ENCODE measurements around the gene FAM20C.
"Not testable (repeated sequence)": the region's sequence is repeated elsewhere in the genome, so short reads cannot be mapped to it uniquely, and the experiment has no call there.

Gene FAM20C

DNA sequence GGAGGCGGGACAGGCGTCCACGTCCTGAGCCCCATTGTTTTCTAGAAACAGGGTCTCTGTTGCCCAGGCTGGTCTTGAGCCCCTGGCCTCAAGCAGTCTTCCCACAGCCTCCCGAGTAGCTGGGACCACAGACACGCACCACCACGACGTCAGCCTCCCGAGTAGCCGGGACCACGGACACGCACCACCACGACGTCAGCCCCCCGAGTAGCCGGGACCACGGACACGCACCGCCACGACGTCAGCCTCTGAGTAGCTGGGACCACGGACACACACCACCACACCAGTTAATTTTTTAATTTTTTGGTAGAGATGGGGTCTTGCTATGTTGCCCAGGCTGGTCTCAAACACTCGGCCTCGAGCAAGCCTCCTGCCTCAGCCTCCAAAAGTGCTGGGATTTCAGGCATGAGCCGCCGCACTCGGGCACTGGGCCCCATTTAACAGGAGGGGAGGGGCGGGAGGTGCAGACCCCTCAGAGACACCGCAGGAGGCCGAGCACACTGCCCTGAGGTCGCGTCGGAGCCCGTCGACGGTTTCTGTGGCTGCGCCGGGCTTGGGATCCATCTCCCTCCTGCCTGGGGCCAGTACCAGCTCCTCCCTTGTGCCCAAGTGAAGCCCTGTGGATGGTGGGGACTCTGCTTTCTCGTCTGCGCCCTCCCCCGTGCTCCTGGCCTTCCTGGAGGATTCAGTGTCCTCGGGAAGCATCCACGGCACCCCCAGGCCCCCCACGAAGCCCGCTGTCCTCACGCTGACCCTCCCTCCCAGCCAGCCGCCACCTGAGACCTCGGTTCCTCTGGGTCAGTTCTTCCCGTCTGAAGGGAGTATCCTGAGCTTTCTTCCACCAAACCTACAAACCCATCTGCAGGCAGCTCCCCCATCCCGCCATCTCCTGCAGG lies 13.0 kb downstream of the FAM20C start:
- Histone ChIP-seq H3K36me3 (no peaks in the 10 kb centered on the region), H3K27me3 (no peaks in the 10 kb centered on the region), H3K9me3 (no peaks in the 10 kb centered on the region), H3K4me3 (ENCODE audit: low read depth in 1 of 2, low read length in 1 of 2) (no peak overlapping the region), H3K4me1 (ENCODE audit: control insufficient read depth in 1 of 2, insufficient read depth in 1 of 2, low read depth in 1 of 2, low read length in 1 of 2) (no peaks in the 10 kb centered on the region), H3K27ac (no peak overlapping the region)
- TF ChIP-seq CTCF (IDR thresholded peaks at IDR 0.05) = no peak

DNA sequence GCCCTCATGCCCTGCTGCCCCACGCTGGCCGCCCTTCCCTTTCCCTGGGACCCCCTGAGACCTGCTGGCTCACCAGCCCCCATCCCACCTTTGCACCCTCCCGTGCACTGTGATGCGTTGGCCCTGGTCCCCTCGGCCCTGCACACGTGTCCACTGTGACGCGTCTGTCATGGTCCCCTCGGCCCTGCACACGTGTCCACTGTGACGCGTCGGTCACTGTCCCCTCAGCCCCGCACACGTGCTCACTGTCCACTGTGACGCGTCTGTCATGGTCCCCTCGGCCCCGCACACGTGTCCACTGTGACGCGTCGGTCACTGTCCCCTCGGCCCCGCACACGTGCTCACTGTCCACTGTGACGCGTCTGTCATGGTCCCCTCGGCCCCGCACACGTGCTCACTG lies 14.0 kb downstream of the FAM20C start:
- H3K27me3 ChIP-seq; H3K27ac ChIP-seq; H3K9me3 ChIP-seq; H3K4me3 ChIP-seq (ENCODE audit: low read depth in 1 of 2, low read length in 1 of 2); H3K36me3 ChIP-seq; H3K4me1 ChIP-seq (ENCODE audit: control insufficient read depth in 1 of 2, insufficient read depth in 1 of 2, low read depth in 1 of 2, low read length in 1 of 2): not testable (repeated sequence)

DNA sequence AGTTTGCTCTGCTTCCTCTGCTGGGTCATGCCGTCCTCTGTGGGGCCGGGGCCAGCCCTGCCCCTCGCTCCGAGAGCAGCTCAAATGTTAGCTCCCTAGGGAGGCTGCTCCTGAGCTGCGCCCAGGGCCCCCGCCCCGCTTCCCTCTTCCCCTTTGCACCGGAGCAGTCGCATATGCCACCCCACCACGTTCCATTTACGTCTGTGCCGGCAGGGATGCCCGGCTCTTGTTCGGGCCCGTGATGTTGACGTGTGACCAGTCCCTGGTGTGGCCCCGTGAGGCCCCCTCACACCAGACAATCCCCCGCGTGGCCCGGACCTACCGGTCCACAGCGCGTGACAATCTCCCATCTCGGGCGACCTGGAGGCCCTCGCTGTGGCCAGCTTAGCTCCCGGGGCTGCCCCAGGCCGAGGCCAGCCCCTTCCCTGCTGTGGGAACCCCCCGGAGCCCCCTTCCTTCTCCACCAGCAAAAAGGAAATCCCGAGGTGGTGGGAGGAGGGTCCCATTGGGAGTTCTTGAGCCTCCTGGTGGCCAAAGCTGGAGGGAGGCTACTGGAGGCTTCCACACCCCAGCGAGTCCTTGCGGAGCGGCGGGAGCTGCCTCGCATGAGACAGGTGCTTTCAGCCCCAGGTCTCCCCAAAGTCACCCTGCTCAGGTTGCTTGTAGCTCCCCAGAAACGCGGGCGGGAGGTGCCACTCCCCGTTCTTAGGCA lies 15.2 kb downstream of the FAM20C start:
- no peak for TF ChIP-seq CTCF (IDR thresholded peaks at IDR 0.05)
- Histone ChIP-seq H3K4me1 (ENCODE audit: control insufficient read depth in 1 of 2, insufficient read depth in 1 of 2, low read depth in 1 of 2, low read length in 1 of 2) (no peaks in the 10 kb centered on the region), H3K9me3 (no peaks in the 10 kb centered on the region), H3K36me3 (no peaks in the 10 kb centered on the region), H3K27ac (no peak overlapping the region), H3K4me3 (ENCODE audit: low read depth in 1 of 2, low read length in 1 of 2) (no peak overlapping the region), H3K27me3 (no peaks in the 10 kb centered on the region)

DNA sequence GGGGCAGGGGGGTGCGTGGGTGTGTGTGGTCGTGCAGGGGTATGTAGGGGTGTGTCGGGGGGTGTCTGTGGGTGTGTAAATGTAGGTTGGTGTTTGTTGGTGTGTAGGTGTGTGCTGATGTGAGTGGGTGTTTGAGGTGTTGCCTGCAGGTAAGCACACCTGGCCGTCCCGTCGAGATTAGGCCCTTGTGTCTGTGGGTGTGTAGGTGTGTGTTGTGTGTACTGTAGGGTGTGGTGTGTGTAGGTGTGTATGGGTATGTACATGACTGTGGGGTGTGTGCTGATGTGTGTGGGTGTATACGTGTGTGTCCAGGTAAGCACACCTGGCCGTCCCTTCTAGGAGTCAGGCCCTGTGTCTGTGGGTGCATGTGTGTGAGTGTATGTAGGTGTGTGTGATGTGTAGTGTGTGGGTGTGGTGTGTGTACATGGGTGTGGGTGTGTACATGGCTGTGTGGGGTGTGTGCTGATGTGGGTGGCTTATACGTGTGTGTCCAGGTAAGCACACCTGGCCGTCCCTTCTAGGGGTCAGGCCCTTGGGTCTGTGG lies 15.8 kb downstream of the FAM20C start:
- Histone ChIP-seq H3K9me3 (no peaks in the 10 kb centered on the region), H3K27me3 (no peaks in the 10 kb centered on the region), H3K27ac (no peak overlapping the region), H3K36me3 (no peaks in the 10 kb centered on the region), H3K4me3 (ENCODE audit: low read depth in 1 of 2, low read length in 1 of 2) (no peak overlapping the region), H3K4me1 (ENCODE audit: control insufficient read depth in 1 of 2, insufficient read depth in 1 of 2, low read depth in 1 of 2, low read length in 1 of 2) (no peaks in the 10 kb centered on the region)
- TF ChIP-seq CTCF (IDR thresholded peaks at IDR 0.05) = no peak

- TF ChIP-seq CTCF (IDR thresholded peaks at IDR 0.05) = no peak
- no peaks in the 10 kb centered on the region for H3K27me3 ChIP-seq
- H3K4me3 ChIP-seq (ENCODE audit: low read depth in 1 of 2, low read length in 1 of 2) = no peak overlapping the region
- H3K9me3 ChIP-seq = no peaks in the 10 kb centered on the region
- H3K36me3 ChIP-seq = no peaks in the 10 kb centered on the region
- no peaks in the 10 kb centered on the region for H3K4me1 ChIP-seq (ENCODE audit: control insufficient read depth in 1 of 2, insufficient read depth in 1 of 2, low read depth in 1 of 2, low read length in 1 of 2)
- H3K27ac ChIP-seq = no peak overlapping the region
Measured at GRCh38 chr7:208816-209215, 16.4 kb downstream of the FAM20C start.

DNA sequence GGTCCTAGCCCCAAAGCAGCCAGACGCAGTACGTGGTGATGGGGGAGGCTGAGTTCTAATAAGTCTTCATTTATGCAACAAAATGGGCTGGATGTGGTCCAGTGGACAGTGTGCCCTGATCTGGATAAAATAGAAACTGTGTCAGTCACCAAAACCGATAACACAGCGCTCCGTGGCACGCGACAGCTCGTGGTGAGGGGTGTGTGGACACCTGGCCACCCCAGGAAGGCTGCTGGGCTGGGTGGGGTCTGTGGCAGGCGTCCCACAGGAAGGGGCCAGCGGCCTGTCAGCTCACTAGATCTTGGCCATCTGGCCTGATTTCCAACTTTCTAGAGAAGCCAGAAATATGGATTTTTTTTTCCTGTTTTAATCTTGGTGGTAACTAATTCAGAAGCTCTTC lies 17.0 kb downstream of the FAM20C start:
- no peak for TF ChIP-seq CTCF (IDR thresholded peaks at IDR 0.05)
- Histone ChIP-seq H3K27ac (no peak overlapping the region), H3K36me3 (no peaks in the 10 kb centered on the region), H3K27me3 (no peaks in the 10 kb centered on the region), H3K4me1 (ENCODE audit: control insufficient read depth in 1 of 2, insufficient read depth in 1 of 2, low read depth in 1 of 2, low read length in 1 of 2) (no peaks in the 10 kb centered on the region), H3K4me3 (ENCODE audit: low read depth in 1 of 2, low read length in 1 of 2) (no peak overlapping the region), H3K9me3 (no peaks in the 10 kb centered on the region)
